ENCODE results near the gene AKR1D1.

DNA sequence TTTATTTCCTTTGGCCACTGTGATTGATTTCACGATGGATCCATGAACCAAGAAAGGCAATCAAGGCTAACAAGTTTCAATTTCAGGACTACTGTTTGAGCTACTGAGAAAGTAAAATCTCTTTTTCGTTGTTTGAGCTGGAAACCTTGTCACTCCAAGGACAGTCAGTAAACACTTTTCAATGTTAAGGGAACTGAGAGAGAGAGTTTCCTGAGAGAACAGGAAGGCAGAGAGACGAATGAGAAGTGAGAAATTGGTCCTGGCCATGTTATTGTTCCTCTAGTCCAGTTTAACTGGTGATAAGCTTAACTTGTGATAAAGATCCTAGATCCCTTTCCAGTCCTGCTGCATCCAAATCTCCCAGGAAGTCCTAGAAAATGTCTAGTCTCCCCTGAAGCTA, 909 bp upstream of the AKR1D1 start:
- no peak for TF ChIP-seq PBX3 (IDR thresholded peaks at IDR 0.05)
- no peak for TF ChIP-seq POLR2A (IDR thresholded peaks at IDR 0.05; ENCODE audit: low read length)
- TF ChIP-seq, protein P1, sequence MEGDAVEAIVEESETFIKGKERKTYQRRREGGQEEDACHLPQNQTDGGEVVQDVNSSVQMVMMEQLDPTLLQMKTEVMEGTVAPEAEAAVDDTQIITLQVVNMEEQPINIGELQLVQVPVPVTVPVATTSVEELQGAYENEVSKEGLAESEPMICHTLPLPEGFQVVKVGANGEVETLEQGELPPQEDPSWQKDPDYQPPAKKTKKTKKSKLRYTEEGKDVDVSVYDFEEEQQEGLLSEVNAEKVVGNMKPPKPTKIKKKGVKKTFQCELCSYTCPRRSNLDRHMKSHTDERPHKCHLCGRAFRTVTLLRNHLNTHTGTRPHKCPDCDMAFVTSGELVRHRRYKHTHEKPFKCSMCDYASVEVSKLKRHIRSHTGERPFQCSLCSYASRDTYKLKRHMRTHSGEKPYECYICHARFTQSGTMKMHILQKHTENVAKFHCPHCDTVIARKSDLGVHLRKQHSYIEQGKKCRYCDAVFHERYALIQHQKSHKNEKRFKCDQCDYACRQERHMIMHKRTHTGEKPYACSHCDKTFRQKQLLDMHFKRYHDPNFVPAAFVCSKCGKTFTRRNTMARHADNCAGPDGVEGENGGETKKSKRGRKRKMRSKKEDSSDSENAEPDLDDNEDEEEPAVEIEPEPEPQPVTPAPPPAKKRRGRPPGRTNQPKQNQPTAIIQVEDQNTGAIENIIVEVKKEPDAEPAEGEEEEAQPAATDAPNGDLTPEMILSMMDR (IDR thresholded peaks at IDR 0.05): no peak
- TF ChIP-seq TP53 (CRISPR knock-in tag; IDR thresholded peaks at IDR 0.05): no peak
- no peak for TF ChIP-seq JUN (IDR thresholded peaks at IDR 0.05)
- TF ChIP-seq CBX8 (IDR thresholded peaks at IDR 0.05): no peak
- no peak for TF ChIP-seq PHF8 (IDR thresholded peaks at IDR 0.05; ENCODE audit: borderline replicate concordance, low read depth)
- TF ChIP-seq JUNB (IDR thresholded peaks at IDR 0.05): no peak
- no peak for TF ChIP-seq SREBF2 (IDR thresholded peaks at IDR 0.05)
- no peak for TF ChIP-seq HMGXB4 (CRISPR knock-in tag; IDR thresholded peaks at IDR 0.05; ENCODE audit: borderline replicate concordance)
- no peak for TF ChIP-seq EHF (CRISPR knock-in tag; IDR thresholded peaks at IDR 0.05)
- no peak for TF ChIP-seq CHD4 (IDR thresholded peaks at IDR 0.05; ENCODE audit: borderline replicate concordance)
- no peak for TF ChIP-seq EP300 (IDR thresholded peaks at IDR 0.05)
- no peak for TF ChIP-seq SMC3 (IDR thresholded peaks at IDR 0.05)
